ENCODE data around the gene AXL. TPM values are rescaled to one million over a fixed set of nuclear protein-coding genes. Genes with fewer than 3 reads are reported as not detected.

The AXL gene
- total RNA-seq, 4 donors from 2014 or later, result 72.0 to 110 (median 88.5) TPM

- Histone ChIP-seq H3K4me3 (peak overlapping the region in 2 of 4 donors; percentile 66 to 89), H3K27ac (peak overlapping the region; percentile 87 to 99 (median 94)), H3K9me3 (no peaks in the 10 kb centered on the region), H3K27me3 (no peaks in the 10 kb centered on the region), H3K4me1 (peaks cover 0 to 51% (median 19%) of the 10 kb centered on the region in 4 donors), H3K36me3 (peaks cover 0 to 9% (median 0%) of the 10 kb centered on the region in 3 donors)
- TF ChIP-seq, protein P1, sequence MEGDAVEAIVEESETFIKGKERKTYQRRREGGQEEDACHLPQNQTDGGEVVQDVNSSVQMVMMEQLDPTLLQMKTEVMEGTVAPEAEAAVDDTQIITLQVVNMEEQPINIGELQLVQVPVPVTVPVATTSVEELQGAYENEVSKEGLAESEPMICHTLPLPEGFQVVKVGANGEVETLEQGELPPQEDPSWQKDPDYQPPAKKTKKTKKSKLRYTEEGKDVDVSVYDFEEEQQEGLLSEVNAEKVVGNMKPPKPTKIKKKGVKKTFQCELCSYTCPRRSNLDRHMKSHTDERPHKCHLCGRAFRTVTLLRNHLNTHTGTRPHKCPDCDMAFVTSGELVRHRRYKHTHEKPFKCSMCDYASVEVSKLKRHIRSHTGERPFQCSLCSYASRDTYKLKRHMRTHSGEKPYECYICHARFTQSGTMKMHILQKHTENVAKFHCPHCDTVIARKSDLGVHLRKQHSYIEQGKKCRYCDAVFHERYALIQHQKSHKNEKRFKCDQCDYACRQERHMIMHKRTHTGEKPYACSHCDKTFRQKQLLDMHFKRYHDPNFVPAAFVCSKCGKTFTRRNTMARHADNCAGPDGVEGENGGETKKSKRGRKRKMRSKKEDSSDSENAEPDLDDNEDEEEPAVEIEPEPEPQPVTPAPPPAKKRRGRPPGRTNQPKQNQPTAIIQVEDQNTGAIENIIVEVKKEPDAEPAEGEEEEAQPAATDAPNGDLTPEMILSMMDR (IDR thresholded peaks at IDR 0.05), result no peak
- no peak for TF ChIP-seq POLR2A (IDR thresholded peaks at IDR 0.05)
- no peak for TF ChIP-seq EP300 (IDR thresholded peaks at IDR 0.05)
- WGBS, 2 donors, result 68 to 73% methylated on average over 7 of the region's 7 CpGs
- DNase-seq (ENCODE audit: low spot score in 2 of 2), result no peak
Measured at GRCh38 chr19:41218249-41218614, 791 bp upstream of the AXL start.

DNA sequence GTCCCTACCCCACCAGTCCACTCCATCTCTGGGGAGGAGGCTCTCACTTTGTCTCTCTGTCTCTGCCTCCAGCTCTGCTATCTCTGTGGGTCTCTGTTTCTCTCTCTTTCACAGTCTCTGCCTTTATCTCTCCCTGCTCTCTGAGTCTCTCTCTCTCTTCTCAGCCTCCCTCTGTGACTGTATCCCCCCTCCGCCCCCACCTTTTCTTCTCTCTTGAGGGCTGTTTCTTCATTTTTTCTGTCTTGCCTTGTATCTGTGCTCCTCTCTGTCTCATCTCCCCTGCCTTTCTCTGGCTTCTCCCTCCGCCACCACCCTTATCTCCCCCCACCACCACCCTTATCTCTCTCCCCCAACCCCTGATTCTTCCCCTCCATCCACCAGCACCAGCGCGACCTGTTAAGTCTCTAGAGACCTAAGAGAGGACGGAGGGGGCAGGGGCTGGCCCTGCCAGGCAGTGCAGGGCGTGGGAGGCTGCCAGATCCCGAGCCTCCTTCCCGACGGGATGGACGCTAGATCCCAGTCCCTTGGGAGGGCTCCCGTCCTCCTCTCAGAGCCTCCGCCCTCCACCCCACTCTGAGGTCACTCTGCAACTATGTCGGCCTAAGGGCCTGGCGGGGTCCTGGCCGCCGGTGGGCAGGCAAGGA, 1.0 kb downstream of the AXL start:
- peak in 1 of 2 donors; percentile 33 for DNase-seq (ENCODE audit: low spot score in 2 of 2)
- H3K9me3 ChIP-seq, result no peaks in the 10 kb centered on the region

GRCh38 chr19:41220811-41221210, 1.8 kb downstream of the AXL start:
- DNase-seq (ENCODE audit: low spot score in 2 of 2), result no peak
- H3K27me3 ChIP-seq, result no peaks in the 10 kb centered on the region
- H3K36me3 ChIP-seq, result peaks cover 0 to 9% (median 0%) of the 10 kb centered on the region in 3 donors
- TF ChIP-seq, protein P1 (IDR thresholded peaks at IDR 0.05), result no peak
- no peak for TF ChIP-seq POLR2A (IDR thresholded peaks at IDR 0.05)
- no peaks in the 10 kb centered on the region for H3K9me3 ChIP-seq
- peak overlapping the region; percentile 62 to 96 (median 78) for H3K4me3 ChIP-seq
- 43 to 47% methylated on average over 9 of the region's 9 CpGs for WGBS, 2 donors
- H3K4me1 ChIP-seq, result peaks cover 0 to 77% (median 30%) of the 10 kb centered on the region in 4 donors
- peak overlapping the region; percentile 87 to 99 (median 94) for H3K27ac ChIP-seq

More for the DNA sequence above, 1.0 kb downstream of the AXL start:
- Histone ChIP-seq H3K4me1 (peaks cover 0 to 70% (median 26%) of the 10 kb centered on the region in 4 donors), H3K27me3 (no peaks in the 10 kb centered on the region), H3K36me3 (peaks cover 0 to 9% (median 0%) of the 10 kb centered on the region in 3 donors), H3K27ac (peak overlapping the region; percentile 87 to 99 (median 94)), H3K4me3 (peak overlapping the region; percentile 62 to 96 (median 78))
- 12 to 15% methylated on average over 16 of the region's 16 CpGs for WGBS, 2 donors
- TF ChIP-seq EP300 (IDR thresholded peaks at IDR 0.05) (peak in 1 of 2 donors; percentile 56), POLR2A (IDR thresholded peaks at IDR 0.05) (no peak)

DNA sequence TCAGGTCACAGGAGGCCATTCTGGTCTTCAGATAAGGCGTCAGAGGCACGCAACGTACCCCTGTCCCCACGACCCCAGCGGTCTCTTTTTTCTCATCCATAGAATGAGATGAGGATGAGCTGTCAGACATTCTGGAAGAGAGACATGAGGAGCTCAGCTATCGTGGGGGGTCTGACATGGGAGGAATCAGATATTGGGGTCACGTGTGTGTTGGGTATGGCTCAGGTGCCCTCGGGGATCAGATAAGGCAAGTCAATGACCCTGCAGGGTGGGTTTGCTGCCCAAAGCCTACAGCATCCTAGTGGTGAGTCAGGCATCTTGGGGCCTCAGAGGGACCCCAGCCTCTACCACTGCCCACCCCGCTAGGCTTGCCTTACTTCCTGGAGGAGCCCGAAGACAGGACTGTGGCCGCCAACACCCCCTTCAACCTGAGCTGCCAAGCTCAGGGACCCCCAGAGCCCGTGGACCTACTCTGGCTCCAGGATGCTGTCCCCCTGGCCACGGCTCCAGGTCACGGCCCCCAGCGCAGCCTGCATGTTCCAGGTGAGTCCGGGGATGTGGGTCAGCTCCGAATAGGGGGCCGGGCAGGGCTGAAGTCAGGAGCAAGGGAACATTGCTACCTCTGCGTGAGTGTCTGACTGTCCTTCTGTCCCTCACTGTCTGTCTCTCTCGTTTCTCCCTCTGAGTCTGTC, 2.6 kb downstream of the AXL start:
- 60 to 77% methylated on average over 20 of the region's 20 CpGs for WGBS, 2 donors
- no peak for DNase-seq (ENCODE audit: low spot score in 2 of 2)
- TF ChIP-seq, protein P1 (IDR thresholded peaks at IDR 0.05), result no peak
- TF ChIP-seq POLR2A (IDR thresholded peaks at IDR 0.05), result no peak
- no peak for TF ChIP-seq EP300 (IDR thresholded peaks at IDR 0.05)
- no peaks in the 10 kb centered on the region for H3K27me3 ChIP-seq
- H3K27ac ChIP-seq, result peak overlapping the region; percentile 87 to 99 (median 94)
- H3K9me3 ChIP-seq, result no peaks in the 10 kb centered on the region
- H3K4me3 ChIP-seq, result peak overlapping the region in 2 of 4 donors; percentile 7
- peaks cover 0 to 83% (median 37%) of the 10 kb centered on the region in 4 donors for H3K4me1 ChIP-seq
- peaks cover 0 to 9% (median 0%) of the 10 kb centered on the region in 3 donors for H3K36me3 ChIP-seq

- Histone ChIP-seq H3K9me3 (no peaks in the 10 kb centered on the region), H3K4me1 (peaks cover 0 to 83% (median 42%) of the 10 kb centered on the region in 4 donors), H3K27ac (peak overlapping the region in 3 of 4 donors; percentile 87 to 99 (median 98)), H3K27me3 (no peaks in the 10 kb centered on the region), H3K36me3 (peaks cover 0 to 9% (median 0%) of the 10 kb centered on the region in 3 donors), H3K4me3 (no peak overlapping the region)
- 43 to 54% methylated on average over 10 of the region's 10 CpGs for WGBS, 2 donors
- no peak for DNase-seq (ENCODE audit: low spot score in 2 of 2)
- TF ChIP-seq, protein P1 (IDR thresholded peaks at IDR 0.05), result no peak
- TF ChIP-seq EP300 (IDR thresholded peaks at IDR 0.05), result peak in 1 of 2 donors; percentile 38
Measured at GRCh38 chr19:41222240-41222639, 3.2 kb downstream of the AXL start.

Data from tibial nerve (tissue), 4 donors.